GM23248 (cell line): Measurements from ENCODE around the gene CTU2.

Experiments
- EZH2 ChIP-seq: fragments of 200-600 bp; sonication (generic); IDR thresholded peaks from 2 replicates; pipeline ENCODE4 v1.6.1; 2018; ENCODE audit warnings: antibody characterized with exemption, mild to moderate bottlenecking; ENCODE audit not compliant: insufficient read depth, poor library complexity, severe bottlenecking
- EZH2phosphoT487 ChIP-seq: fragments of 200-600 bp; sonication (generic); IDR thresholded peaks from 2 replicates; pipeline ENCODE4 v1.6.1; 2018; ENCODE audit warnings: antibody characterized with exemption, moderate library complexity, mild to moderate bottlenecking, low read depth; ENCODE audit not compliant: insufficient read depth

DNA sequence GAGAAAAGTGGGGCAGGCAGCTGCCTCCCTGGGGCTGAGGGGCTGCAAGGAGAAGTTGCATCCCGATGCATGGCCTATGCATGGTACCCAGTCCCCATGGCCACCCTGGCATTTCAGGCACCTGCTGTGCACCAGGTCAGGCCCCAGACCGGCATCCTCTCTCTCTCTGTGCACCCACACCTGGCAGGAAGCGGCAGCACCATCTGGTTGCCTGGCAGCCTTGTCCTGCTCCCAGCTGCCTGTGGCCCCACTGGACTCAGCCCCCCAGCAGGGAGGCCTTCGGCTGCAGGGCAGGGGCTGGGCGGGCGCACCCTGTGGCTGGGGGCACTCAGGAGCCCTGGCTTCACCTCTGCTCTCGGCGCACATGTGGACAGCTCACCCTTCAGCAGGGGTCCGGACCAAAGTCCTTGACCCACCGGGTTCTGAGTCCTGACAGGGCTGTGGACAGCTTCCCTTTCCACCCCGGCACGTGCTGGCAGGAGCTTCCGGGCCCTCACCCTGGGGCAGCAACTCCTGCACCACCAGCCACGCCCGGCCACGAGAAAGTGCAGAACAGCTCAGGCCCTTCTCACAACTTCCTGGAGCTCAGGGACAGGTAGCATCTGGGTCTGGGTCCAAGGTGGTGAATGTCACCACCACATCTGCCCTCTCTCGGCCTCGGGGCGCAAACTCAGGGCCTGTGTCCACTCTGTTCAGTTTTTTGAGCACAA is 36.7 kb downstream of the CTU2 start:
- no peak for TF ChIP-seq EZH2
- no peak for TF ChIP-seq EZH2phosphoT487
